Right atrium auricular region (tissue), 2 donors: ENCODE data around the gene UPK3A. TPM values are rescaled to one million over a fixed set of nuclear protein-coding genes. Genes with fewer than 3 reads are reported as not detected.
A peak's percentile ranks its signal among the peaks of the same experiment; 100 is the strongest.

Source experiments
- DNase-seq: peaks from one replicate; pipeline ENCODE4 v3.0.0-alpha.2; 2019; ENCODE audit warnings: low spot score
- H3K27ac ChIP-seq, 2 donors: fragments of 200-600 bp; sonication (generic); 1 replicate in 1 of 2; 2 replicates in 1 of 2; pipeline ENCODE4 v1.5.1; 2016 to 2019
- H3K27me3 ChIP-seq, 2 donors: fragments of 200-600 bp; sonication (generic); one replicate each; pipeline versions ENCODE4 v1.5.1 to v1.6.0; 2017 to 2019
- H3K36me3 ChIP-seq: fragments of 200-600 bp; sonication (generic); one replicate; pipeline ENCODE4 v1.5.1; 2016
- H3K4me1 ChIP-seq, 2 donors: fragments of 200-600 bp; sonication (generic); one replicate each; pipeline versions ENCODE4 v1.5.1 to v1.6.0; 2017 to 2019
- H3K4me3 ChIP-seq, 2 donors: fragments of 200-600 bp; sonication (generic); 1 replicate in 1 of 2; 2 replicates in 1 of 2; pipeline ENCODE4 v1.5.1; 2017 to 2019; ENCODE audit warnings: mild to moderate bottlenecking in 1 of 2, moderate library complexity in 1 of 2
- H3K9me3 ChIP-seq, 2 donors: fragments of 200-600 bp; sonication (generic); one replicate each; pipeline ENCODE4 v1.5.1; 2019
- total RNA-seq, 2 donors: library from RNA; depleted of rRNA; stranded (reverse); fragments of >200 nt; gene quantifications; one replicate each; pipeline ENCODE4 v1.1.0, GENCODE V29; 2016
- TF ChIP-seq, protein P1 (sequence below), 2 donors: fragments of 200-600 bp; sonication (generic); IDR thresholded peaks; one replicate each; pipeline ENCODE4 v1.5.1; 2019; ENCODE audit warnings: antibody characterized with exemption in 2 of 2

UPK3A gene
- total RNA-seq, 2 donors from 2014 or later = not detected

- peaks cover 25% of the 10 kb centered on the region for H3K36me3 ChIP-seq
- no peak overlapping the region for H3K4me3 ChIP-seq
- H3K27me3 ChIP-seq = no peaks in the 10 kb centered on the region
- TF ChIP-seq, protein P1, sequence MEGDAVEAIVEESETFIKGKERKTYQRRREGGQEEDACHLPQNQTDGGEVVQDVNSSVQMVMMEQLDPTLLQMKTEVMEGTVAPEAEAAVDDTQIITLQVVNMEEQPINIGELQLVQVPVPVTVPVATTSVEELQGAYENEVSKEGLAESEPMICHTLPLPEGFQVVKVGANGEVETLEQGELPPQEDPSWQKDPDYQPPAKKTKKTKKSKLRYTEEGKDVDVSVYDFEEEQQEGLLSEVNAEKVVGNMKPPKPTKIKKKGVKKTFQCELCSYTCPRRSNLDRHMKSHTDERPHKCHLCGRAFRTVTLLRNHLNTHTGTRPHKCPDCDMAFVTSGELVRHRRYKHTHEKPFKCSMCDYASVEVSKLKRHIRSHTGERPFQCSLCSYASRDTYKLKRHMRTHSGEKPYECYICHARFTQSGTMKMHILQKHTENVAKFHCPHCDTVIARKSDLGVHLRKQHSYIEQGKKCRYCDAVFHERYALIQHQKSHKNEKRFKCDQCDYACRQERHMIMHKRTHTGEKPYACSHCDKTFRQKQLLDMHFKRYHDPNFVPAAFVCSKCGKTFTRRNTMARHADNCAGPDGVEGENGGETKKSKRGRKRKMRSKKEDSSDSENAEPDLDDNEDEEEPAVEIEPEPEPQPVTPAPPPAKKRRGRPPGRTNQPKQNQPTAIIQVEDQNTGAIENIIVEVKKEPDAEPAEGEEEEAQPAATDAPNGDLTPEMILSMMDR (IDR thresholded peaks at IDR 0.05) = no peak
- peak overlapping the region; percentile 43 to 75 for H3K27ac ChIP-seq
- no peak for DNase-seq
- H3K4me1 ChIP-seq = peaks cover 0 to 29% of the 10 kb centered on the region in 2 donors
- H3K9me3 ChIP-seq = no peaks in the 10 kb centered on the region
These were observed 45.8 kb downstream of the UPK3A start for GRCh38 chr22:45330548-45330947.

DNA sequence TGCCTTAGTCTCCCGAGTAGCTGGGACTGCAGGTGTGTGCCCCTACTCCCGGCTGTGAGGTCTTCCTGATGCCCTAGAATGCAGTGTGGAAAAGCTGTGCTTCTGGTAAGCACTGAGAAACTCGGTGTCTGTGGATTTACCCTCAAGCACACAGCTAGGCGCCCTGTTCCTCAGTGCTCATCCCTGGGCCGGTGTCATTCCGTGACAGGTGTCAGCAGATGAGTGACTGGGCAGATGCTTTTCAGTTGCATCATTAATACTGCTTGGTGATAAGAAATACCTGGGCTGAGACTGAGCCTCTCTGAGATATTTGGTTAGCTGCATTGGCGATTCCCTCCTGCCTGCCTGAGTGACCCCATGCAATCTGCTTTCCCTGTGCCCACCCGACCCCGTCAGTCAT lies 46.7 kb downstream of the UPK3A start:
- H3K9me3 ChIP-seq = no peaks in the 10 kb centered on the region
- TF ChIP-seq, protein P1 (IDR thresholded peaks at IDR 0.05) = no peak
- peak overlapping the region; percentile 43 to 75 for H3K27ac ChIP-seq
- peaks cover 18% of the 10 kb centered on the region for H3K36me3 ChIP-seq
- H3K4me3 ChIP-seq = no peak overlapping the region
- no peak for DNase-seq
- no peaks in the 10 kb centered on the region for H3K27me3 ChIP-seq
- peaks cover 0 to 38% of the 10 kb centered on the region in 2 donors for H3K4me1 ChIP-seq

DNA sequence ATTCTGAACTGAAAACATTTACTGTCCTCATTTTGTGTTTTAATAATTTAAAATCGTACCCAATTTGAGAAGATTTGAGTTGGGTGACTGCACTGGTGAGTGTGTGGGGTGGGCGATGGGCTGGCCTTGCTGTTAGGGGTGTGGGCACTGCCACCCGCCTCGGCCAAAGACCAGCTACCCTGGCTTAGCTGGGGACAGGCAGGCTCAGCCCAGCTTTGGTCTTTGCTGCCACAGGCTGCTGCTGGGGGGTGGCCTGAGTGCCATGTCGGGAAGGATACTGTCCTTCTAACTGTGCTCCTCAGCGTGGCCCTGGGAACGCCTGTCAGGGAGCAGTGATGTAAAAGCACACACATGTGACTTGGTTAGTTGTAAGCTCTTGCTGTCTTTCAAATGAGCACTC lies 47.3 kb downstream of the UPK3A start:
- Histone ChIP-seq H3K36me3 (peaks cover 18% of the 10 kb centered on the region), H3K4me1 (peaks cover 0 to 43% of the 10 kb centered on the region in 2 donors), H3K4me3 (no peak overlapping the region), H3K9me3 (no peaks in the 10 kb centered on the region), H3K27me3 (no peaks in the 10 kb centered on the region), H3K27ac (peak overlapping the region in 1 of 2 donors; percentile 75)
- no peak for DNase-seq
- TF ChIP-seq, protein P1 (IDR thresholded peaks at IDR 0.05) = no peak

DNA sequence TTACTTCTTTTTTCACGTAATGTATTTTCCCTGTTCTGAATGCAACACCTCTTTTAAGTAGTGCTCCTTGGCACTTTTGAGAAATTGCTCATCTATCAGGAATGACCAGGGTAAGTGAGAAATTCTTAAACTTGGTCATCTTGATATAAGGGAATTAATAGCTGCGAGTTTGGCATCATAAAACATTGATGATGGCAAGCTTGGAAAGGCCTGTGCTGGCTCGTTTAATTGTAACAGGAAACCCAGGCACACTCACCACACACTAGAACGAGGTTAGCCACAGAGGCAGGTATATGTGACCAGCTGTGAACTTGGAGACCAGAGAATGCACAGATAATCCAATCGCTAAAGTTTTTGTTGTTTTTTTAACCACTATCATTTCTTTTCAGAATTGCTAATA lies 49.3 kb downstream of the UPK3A start:
- Histone ChIP-seq H3K4me1 (peaks cover 0 to 45% of the 10 kb centered on the region in 2 donors), H3K4me3 (no peak overlapping the region), H3K27me3 (no peaks in the 10 kb centered on the region), H3K27ac (peak overlapping the region; percentile 71 to 91), H3K36me3 (peaks cover 12% of the 10 kb centered on the region), H3K9me3 (no peaks in the 10 kb centered on the region)
- TF ChIP-seq, protein P1 (IDR thresholded peaks at IDR 0.05) = no peak
- DNase-seq = no peak

GRCh38 chr22:45334528-45334927 lies 49.8 kb downstream of the UPK3A start:
- Histone ChIP-seq H3K4me3 (no peak overlapping the region), H3K4me1 (peaks cover 0 to 40% of the 10 kb centered on the region in 2 donors), H3K36me3 (peaks cover 14% of the 10 kb centered on the region), H3K9me3 (no peaks in the 10 kb centered on the region), H3K27me3 (no peaks in the 10 kb centered on the region), H3K27ac (peak overlapping the region; percentile 71 to 91)
- no peak for DNase-seq
- TF ChIP-seq, protein P1 (IDR thresholded peaks at IDR 0.05) = no peak
